Brain microvascular endothelial cell (primary cell): ENCODE measurements around the gene OLFM1.

Source experiments
- DNase-seq: peaks from one replicate; pipeline ENCODE4 v3.0.0-alpha.2; 2020
- H3K27ac ChIP-seq: fragments of 250-450 bp; sonication (Bioruptor Pico); 2 replicates; pipeline ENCODE4 v1.5.1; 2020; ENCODE audit warnings: mild to moderate bottlenecking, moderate library complexity
- H3K27me3 ChIP-seq: fragments of 250-450 bp; sonication (Bioruptor Pico); replicated peaks from 2 replicates; pipeline ENCODE4 v1.5.1; 2020; ENCODE audit warnings: mild to moderate bottlenecking
- H3K36me3 ChIP-seq: fragments of 250-450 bp; sonication (Bioruptor Pico); replicated peaks from 2 replicates; pipeline ENCODE4 v1.5.1; 2020; ENCODE audit warnings: mild to moderate bottlenecking
- H3K4me3 ChIP-seq: 2 replicates; pipeline ENCODE4 v1.5.1; 2011; ENCODE audit warnings: low read depth, mild to moderate bottlenecking, control low read depth, low read length, moderate library complexity
- in situ Hi-C: cut with HindIII; loops from 2 replicates; pipeline ENCODE4 v1.10.0; 2017; ENCODE audit warnings: low sequenced_read_pairs, low pct_ligation_motif_present
- TF ChIP-seq, protein P1 (sequence below): IDR thresholded peaks from 2 replicates; pipeline ENCODE4 v1.5.1; 2011; ENCODE audit warnings: low read depth, mild to moderate bottlenecking, moderate library complexity, low read length, control low read depth, inconsistent platforms; ENCODE audit errors: missing control alignments

The OLFM1 gene

DNA sequence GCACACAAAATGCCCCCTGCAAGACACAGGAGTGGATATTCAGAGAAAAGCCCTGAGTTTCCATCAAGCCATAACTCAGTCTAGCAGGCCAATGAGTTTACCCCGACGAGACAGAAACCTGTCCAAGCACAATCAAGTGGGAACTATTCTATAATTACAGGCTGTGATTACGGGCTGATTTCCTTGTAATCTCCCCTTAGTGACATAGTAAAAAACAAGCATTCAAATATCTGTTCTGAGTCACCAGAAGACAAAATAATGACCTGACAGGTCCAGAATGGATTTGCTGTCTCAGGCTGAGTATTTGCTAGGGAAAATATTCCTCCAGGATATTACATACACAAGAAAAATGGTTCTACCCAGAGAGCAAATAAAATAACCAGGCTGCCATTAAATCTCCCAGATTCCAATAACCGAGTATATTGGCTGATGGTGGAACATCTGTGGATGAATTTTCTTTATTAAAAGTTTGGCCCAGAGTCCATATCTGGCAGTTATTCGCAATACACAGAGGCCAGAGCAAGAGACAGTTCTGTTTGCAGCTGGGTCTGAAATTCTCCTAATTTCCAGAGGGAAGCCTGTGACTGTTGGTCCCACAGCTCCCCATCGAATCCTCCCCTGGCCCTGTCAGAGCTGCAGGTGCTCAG lies 35.8 kb downstream of the OLFM1 start:
- Histone ChIP-seq H3K27ac (no peak overlapping the region), H3K4me3 (no peak overlapping the region), H3K27me3 (no peaks in the 10 kb centered on the region), H3K36me3 (no peaks in the 10 kb centered on the region)
- in situ Hi-C loops, result no loop called here
- DNase-seq, result no peak
- TF ChIP-seq, protein P1, sequence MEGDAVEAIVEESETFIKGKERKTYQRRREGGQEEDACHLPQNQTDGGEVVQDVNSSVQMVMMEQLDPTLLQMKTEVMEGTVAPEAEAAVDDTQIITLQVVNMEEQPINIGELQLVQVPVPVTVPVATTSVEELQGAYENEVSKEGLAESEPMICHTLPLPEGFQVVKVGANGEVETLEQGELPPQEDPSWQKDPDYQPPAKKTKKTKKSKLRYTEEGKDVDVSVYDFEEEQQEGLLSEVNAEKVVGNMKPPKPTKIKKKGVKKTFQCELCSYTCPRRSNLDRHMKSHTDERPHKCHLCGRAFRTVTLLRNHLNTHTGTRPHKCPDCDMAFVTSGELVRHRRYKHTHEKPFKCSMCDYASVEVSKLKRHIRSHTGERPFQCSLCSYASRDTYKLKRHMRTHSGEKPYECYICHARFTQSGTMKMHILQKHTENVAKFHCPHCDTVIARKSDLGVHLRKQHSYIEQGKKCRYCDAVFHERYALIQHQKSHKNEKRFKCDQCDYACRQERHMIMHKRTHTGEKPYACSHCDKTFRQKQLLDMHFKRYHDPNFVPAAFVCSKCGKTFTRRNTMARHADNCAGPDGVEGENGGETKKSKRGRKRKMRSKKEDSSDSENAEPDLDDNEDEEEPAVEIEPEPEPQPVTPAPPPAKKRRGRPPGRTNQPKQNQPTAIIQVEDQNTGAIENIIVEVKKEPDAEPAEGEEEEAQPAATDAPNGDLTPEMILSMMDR, result no peak

DNA sequence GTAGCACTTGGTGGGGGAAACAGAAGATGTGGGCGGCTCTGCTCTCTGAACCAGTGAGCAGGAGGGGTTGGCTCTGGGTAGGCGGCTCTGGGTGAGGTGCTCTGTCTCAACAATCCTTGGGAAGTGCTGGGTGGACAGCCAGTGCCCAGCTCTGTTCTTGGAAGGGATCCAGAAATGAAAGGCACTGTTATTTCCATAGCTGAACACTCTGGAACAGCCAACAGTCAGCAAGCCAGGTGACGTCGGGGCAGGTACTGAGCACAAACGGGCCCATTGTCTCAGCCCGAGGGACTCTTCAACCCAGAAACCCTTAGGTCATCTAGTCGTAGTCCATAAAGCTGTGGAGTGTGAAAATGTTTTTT lies 36.3 kb downstream of the OLFM1 start:
- no peak for DNase-seq
- TF ChIP-seq, protein P1, result no peak
- in situ Hi-C loops, result no loop called here

DNA sequence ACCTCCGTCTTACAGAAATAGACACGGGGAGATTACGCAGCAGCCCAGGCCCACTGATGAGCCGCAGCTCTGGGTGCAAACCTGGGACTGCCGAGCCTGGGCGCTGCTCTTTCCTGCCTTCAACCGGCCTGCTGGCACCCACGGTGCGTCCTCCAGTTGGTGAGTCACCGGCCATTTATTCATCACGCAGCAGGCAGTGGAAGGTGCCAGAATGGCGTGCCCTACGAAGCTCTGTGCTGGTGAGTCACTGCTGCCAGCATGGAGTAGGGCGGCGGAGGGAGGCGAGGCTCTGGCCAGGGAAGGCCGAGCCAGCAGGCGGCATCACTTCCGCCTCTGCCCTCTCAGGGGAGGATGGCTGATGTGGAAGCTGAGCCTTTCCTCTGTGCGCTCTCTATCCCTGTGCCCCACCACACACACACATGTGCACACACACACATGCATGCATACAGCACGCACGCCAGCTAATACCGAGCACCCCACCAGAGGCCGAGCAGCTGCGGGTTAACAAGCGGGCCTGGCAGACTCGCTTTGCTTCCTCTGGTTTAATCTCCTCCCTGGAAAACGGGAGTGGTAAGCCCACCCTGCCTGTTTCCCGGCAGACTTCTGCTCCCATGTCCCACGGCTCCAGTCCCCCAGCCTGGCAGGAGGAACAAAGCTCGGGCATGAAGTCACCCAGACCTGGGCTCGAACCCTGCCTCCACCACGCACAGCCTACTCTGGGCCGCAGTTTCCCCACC lies 39.2 kb downstream of the OLFM1 start:
- Histone ChIP-seq H3K4me3 (no peak overlapping the region), H3K27me3 (no peaks in the 10 kb centered on the region), H3K36me3 (no peaks in the 10 kb centered on the region), H3K27ac (no peak overlapping the region)
- DNase-seq, result no peak
- in situ Hi-C loops, result no loop called here
- TF ChIP-seq, protein P1, result no peak

More for the DNA sequence above, 36.3 kb downstream of the OLFM1 start:
- Histone ChIP-seq H3K4me3 (no peak overlapping the region), H3K27ac (no peak overlapping the region), H3K36me3 (no peaks in the 10 kb centered on the region), H3K27me3 (no peaks in the 10 kb centered on the region)

DNA sequence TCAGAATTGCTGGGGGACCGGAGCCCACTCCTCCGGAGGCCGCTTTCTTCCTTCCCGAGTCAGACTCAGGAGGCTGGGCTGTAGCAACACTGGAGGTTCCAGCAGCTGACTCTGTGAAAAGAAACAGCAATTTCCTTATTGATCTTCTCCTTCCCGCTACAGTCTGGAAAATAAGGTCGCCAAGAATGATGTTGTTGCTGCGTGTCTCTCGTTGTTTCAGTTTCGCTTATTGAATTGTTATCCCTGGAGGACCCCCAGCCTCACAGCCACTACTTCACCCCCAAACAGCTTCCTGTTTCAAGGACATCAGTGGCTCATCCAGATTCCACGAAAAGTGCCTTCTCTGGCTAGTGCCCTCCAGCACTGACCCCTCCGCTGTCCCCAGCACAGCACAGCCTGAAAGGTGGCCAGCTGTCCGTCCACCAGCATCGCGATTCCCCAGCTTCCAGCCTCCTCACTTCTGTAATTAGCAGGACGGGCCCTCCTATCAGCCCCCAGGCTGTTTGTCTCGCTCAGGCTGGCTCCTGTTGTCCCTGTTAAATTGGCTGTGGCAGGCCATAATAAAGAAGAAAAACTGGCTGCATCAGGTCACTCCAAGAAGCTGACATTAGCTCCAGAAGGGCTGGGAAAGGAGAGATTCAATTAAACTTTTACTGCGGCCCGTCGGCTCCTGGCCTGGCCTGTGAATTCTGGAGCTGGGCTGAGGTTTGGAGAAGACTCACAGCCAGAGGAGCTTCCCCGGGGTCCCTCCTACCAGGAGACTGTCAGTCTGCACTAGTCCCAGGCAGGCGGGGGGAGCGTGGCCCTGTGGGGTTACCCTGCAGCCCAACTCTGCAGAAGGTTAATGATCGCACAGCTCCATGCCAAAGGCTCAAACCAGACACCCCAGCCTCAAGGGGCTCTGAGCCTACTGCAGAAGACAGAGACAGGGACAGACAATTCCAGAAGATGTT lies 40.5 kb downstream of the OLFM1 start:
- no peak for DNase-seq
- Histone ChIP-seq H3K4me3 (no peak overlapping the region), H3K27me3 (no peaks in the 10 kb centered on the region), H3K27ac (no peak overlapping the region), H3K36me3 (no peaks in the 10 kb centered on the region)
- in situ Hi-C loops, result no loop called here
- TF ChIP-seq, protein P1, result no peak

DNA sequence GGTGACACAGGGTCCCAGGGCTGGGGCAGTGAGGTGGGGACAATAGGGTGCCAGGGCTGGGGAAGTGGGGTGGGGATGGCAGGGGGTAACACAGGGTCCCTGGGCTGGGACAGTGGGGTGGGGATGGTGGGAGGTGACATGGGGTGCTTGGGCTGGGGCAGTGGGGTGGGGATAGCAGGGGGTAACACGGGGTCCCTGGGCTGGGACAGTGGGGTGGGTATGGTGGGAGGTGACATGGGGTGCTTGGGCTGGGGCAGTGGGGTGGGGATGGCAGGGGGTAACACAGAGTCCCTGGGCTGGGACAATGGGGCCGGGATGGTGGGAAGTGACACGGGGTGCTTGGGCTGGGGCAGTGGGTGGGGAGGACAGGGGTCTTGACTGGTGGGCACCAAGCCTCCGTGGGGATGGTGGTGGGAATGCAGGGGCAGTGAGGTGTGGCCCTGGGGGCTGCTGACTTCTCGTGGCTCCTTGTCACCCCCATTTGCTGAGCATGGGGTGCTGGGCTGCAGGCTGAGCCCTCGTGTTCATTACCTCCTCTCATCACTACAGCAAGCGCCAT lies 41.7 kb downstream of the OLFM1 start:
- H3K27me3 ChIP-seq, result no peaks in the 10 kb centered on the region

More for the DNA sequence above, 41.7 kb downstream of the OLFM1 start:
- H3K27ac ChIP-seq, result no peak overlapping the region
- DNase-seq, result no peak
- TF ChIP-seq, protein P1, result no peak
- in situ Hi-C loops, result no loop called here
- no peak overlapping the region for H3K4me3 ChIP-seq
- no peaks in the 10 kb centered on the region for H3K36me3 ChIP-seq
